ENCODE results near the gene PTRH1. TPM values are rescaled to one million over a fixed set of nuclear protein-coding genes. Genes with fewer than 3 reads are reported as not detected.

The PTRH1 gene
- total RNA-seq, 2 donors from 2014 or later, result 8.9 to 23.8 TPM

DNA sequence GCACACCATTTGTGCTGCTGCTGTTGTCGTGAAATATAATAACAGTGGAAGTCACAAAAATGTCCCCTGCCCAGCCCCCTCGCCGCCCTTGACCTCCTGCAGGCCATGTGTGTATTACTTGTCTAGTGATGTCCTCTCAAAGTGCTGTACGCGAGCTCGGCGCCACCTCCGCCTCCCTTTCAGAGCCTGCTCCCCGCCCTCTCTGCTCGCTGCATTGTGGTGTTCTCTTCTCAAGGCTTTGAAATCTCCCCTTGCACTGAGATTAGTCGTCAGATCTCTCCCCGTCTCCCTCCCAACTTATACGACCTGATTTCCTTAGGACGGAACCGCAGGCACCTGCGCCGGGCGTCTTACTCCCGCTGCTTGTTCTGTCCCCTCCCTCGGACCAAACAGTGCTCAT is 23.4 kb downstream of the PTRH1 start:
- TF ChIP-seq, protein P1, sequence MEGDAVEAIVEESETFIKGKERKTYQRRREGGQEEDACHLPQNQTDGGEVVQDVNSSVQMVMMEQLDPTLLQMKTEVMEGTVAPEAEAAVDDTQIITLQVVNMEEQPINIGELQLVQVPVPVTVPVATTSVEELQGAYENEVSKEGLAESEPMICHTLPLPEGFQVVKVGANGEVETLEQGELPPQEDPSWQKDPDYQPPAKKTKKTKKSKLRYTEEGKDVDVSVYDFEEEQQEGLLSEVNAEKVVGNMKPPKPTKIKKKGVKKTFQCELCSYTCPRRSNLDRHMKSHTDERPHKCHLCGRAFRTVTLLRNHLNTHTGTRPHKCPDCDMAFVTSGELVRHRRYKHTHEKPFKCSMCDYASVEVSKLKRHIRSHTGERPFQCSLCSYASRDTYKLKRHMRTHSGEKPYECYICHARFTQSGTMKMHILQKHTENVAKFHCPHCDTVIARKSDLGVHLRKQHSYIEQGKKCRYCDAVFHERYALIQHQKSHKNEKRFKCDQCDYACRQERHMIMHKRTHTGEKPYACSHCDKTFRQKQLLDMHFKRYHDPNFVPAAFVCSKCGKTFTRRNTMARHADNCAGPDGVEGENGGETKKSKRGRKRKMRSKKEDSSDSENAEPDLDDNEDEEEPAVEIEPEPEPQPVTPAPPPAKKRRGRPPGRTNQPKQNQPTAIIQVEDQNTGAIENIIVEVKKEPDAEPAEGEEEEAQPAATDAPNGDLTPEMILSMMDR (IDR thresholded peaks at IDR 0.05), result no peak
- H3K27me3 ChIP-seq, result no peaks in the 10 kb centered on the region
- intact Hi-C loops (cut with DNase I), result no loop called here
- no peaks in the 10 kb centered on the region for H3K4me1 ChIP-seq
- H3K4me3 ChIP-seq, result no peak overlapping the region
- no peak for DNase-seq
- no peak overlapping the region for H3K9ac ChIP-seq (ENCODE audit: low read depth in 2 of 2, low read length in 2 of 2)
- H3K27ac ChIP-seq, result no peak overlapping the region
- H3K36me3 ChIP-seq, result no peaks in the 10 kb centered on the region
- no peaks in the 10 kb centered on the region for H3K9me3 ChIP-seq

DNA sequence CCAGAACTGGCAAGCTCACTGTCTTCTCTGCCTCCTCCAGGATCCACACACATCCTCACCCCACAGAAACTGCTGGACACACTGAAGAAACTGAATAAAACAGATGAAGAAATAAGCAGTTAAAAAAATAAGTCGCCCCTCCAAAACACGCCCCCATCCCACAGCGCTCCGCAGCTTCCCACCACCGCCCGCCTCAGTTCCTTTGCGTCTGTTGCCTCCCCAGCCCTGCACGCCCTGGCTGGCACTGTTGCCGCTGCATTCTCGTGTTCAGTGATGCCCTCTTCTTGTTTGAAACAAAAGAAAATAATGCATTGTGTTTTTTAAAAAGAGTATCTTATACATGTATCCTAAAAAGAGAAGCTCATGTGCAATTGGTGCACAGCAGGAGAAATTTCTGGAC is 24.7 kb downstream of the PTRH1 start:
- DNase-seq, result no peak
- Histone ChIP-seq H3K4me1 (no peaks in the 10 kb centered on the region), H3K27ac (no peak overlapping the region), H3K36me3 (no peaks in the 10 kb centered on the region), H3K9me3 (no peaks in the 10 kb centered on the region), H3K9ac (ENCODE audit: low read depth in 2 of 2, low read length in 2 of 2) (no peak overlapping the region), H3K4me3 (no peak overlapping the region), H3K27me3 (no peaks in the 10 kb centered on the region)
- intact Hi-C loops (cut with DNase I), result no loop called here
- TF ChIP-seq, protein P1 (IDR thresholded peaks at IDR 0.05), result no peak

DNA sequence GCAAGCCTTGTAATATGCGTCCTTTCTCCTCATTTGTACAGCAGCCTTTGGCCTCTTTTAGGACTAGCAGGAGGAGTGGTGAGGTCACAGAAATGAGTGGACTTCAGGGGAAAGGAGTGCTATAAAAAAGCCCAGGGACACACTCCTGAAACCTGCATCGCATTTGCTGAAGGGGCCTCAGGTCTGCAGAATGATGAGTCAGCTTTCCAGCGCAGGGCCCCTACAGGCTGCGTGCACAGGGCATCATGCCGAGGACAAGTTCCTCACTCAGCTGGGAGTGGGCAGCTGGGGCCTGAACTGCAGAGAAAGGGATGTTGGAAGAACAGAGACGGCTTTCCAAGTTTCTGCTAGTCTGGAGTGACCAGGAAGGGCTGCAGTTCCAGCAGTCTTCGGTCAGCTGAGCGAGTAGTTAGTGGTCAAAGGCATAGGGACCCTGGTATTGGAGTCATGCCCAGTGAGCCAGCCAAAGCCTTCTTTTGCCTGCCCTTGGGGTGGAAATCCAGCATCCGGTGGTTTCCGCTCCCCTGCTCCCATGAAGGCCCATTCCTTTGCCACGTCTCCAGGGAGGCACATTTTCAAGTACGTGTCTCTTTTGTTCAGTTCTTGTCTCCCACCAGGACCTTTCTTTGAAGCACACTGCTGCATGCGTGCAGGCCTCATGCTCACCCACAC is 26.0 kb downstream of the PTRH1 start:
- Histone ChIP-seq H3K9me3 (no peaks in the 10 kb centered on the region), H3K4me1 (no peaks in the 10 kb centered on the region), H3K27me3 (no peaks in the 10 kb centered on the region), H3K4me3 (no peak overlapping the region), H3K27ac (no peak overlapping the region), H3K36me3 (no peaks in the 10 kb centered on the region), H3K9ac (ENCODE audit: low read depth in 2 of 2, low read length in 2 of 2) (no peak overlapping the region)
- intact Hi-C loops (cut with DNase I), result no loop called here
- DNase-seq, result no peak
- TF ChIP-seq, protein P1 (IDR thresholded peaks at IDR 0.05), result no peak

DNA sequence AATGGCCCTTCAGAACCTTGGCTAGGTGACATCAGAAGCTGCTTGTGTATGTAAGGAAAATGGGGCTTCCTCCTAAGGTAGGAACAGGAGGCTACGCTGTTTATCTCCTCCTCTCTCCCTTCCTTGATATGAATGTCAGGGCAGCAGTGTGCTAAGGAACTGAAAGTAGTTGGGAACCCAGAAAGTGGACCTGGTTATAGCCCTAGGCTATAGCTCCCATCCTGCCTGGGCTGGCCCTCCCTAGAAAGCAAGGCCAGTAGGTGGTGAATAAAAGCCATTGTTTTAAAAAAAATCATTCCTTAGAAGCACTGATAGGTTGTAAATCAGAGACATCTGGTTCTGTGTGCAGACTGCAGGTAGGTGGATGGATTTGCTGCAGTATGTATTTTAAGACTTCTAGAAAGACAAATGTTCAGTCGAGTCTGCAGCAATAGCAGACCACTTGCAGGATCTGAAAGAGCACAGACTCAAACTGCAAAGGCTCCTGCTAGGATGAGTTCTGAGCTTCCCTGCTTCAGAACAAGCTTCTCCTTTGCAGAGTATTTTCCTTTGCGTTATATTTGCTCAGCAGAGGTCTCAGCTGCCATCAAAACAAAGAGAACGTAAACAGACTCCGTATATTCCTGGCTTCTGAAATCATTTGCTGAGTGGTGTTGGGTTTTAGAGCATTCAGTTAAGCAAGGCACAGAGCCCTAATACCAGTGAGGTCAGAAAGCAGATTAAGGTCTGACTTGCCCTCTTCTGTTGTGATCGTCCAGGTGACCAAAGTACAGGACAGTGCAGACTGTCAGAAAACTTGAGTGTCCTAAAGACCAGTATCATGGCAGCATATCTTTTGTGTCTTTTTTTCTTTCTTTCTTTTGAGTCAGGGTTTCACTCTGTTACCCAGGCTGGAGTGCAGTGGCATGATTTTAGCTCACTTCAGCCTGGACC is 28.7 kb downstream of the PTRH1 start:
- intact Hi-C loops (cut with DNase I), result no loop called here
- TF ChIP-seq, protein P1 (IDR thresholded peaks at IDR 0.05), result no peak
- Histone ChIP-seq H3K36me3 (no peaks in the 10 kb centered on the region), H3K27ac (no peak overlapping the region), H3K9me3 (no peaks in the 10 kb centered on the region), H3K27me3 (no peaks in the 10 kb centered on the region), H3K4me3 (no peak overlapping the region), H3K4me1 (no peaks in the 10 kb centered on the region), H3K9ac (ENCODE audit: low read depth in 2 of 2, low read length in 2 of 2) (no peak overlapping the region)
- DNase-seq, result no peak

DNA sequence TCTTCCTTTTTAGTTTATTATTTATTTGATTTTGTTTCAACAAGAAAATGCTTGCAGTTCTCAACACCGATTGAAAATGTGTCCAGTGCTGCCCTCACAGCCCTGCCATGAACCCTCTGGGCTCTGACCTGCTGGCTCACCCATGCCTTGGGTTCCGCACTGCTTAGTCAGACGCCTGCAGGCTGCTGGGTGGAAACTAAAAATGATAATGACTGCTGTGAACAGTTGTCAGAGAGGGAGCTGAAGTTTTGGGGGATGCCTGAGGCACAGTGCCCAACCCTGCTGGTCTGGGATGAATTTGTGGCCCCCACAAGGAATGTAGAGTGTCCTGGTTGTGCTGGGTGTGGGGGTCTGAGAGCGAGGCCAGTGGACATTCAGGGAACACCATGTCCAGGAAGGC is 30.9 kb downstream of the PTRH1 start:
- Histone ChIP-seq H3K36me3 (no peaks in the 10 kb centered on the region), H3K27me3 (no peaks in the 10 kb centered on the region), H3K4me1 (no peaks in the 10 kb centered on the region), H3K4me3 (no peak overlapping the region), H3K9ac (ENCODE audit: low read depth in 2 of 2, low read length in 2 of 2) (no peak overlapping the region), H3K9me3 (no peaks in the 10 kb centered on the region), H3K27ac (no peak overlapping the region)
- intact Hi-C loops (cut with DNase I), result no loop called here
- DNase-seq, result no peak
- TF ChIP-seq, protein P1 (IDR thresholded peaks at IDR 0.05), result no peak

All from colonic mucosa (tissue), 4 donors.